DOHH2 (cell line): ENCODE measurements around the gene RAD51B.

Experiments
- EZH2phosphoT487 ChIP-seq: fragments of 200-600 bp; sonication (generic); IDR thresholded peaks from 2 replicates; pipeline ENCODE4 v1.6.1; 2017; ENCODE audit warnings: borderline replicate concordance, mild to moderate bottlenecking, antibody characterized with exemption, low read length, moderate library complexity, mixed read lengths
- TF ChIP-seq, protein P1 (sequence below): fragments of 200-600 bp; sonication (generic); IDR thresholded peaks from one replicate; pipeline ENCODE4 v1.5.1; 2014; ENCODE audit warnings: antibody characterized with exemption, mild to moderate bottlenecking, low read depth, low read length; ENCODE audit not compliant: poor library complexity, severe bottlenecking

DNA sequence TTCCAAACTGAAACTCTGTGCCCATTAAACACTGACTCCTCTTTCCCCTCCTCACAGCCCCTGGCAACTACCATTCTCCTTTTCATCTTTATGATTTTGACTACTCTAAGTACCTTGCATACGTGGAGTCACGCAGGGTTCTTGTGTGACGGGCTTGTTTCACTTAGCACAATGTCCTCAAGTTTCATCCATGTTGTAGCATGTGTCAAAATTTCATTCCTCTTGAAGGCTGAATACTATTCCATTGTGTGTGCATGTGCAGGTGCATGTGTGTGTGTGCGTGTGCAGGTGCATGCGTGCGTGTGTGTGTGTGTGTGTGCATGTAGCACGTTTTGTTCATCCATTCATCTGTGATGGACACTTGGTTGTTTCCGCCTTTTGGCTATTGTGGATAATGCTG lies 867.1 kb downstream of the RAD51B start:
- TF ChIP-seq, protein P1, sequence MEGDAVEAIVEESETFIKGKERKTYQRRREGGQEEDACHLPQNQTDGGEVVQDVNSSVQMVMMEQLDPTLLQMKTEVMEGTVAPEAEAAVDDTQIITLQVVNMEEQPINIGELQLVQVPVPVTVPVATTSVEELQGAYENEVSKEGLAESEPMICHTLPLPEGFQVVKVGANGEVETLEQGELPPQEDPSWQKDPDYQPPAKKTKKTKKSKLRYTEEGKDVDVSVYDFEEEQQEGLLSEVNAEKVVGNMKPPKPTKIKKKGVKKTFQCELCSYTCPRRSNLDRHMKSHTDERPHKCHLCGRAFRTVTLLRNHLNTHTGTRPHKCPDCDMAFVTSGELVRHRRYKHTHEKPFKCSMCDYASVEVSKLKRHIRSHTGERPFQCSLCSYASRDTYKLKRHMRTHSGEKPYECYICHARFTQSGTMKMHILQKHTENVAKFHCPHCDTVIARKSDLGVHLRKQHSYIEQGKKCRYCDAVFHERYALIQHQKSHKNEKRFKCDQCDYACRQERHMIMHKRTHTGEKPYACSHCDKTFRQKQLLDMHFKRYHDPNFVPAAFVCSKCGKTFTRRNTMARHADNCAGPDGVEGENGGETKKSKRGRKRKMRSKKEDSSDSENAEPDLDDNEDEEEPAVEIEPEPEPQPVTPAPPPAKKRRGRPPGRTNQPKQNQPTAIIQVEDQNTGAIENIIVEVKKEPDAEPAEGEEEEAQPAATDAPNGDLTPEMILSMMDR: no peak
- TF ChIP-seq EZH2phosphoT487: no peak
